Myometrial cell (primary cell): ENCODE results near the gene ZNF213. TPM values are rescaled to one million over a fixed set of nuclear protein-coding genes. Genes with fewer than 3 reads are reported as not detected.

Source experiments
- total RNA-seq: library from RNA; depleted of rRNA; stranded (reverse); fragments of >200 nt; gene quantifications from 2 replicates; pipeline ENCODE4 v1.2.3, GENCODE V29; 2015

The ZNF213 gene
- 2.9 and 3.7 TPM in 2 replicates for total RNA-seq

GRCh38 chr16:3134338-3135125 is at the start of gene ZNF213:
Gene ZNF213 (plus strand): TSS chr16:3135029. CDS start chr16:3137281, 2,252 bp downstream.

DNA sequence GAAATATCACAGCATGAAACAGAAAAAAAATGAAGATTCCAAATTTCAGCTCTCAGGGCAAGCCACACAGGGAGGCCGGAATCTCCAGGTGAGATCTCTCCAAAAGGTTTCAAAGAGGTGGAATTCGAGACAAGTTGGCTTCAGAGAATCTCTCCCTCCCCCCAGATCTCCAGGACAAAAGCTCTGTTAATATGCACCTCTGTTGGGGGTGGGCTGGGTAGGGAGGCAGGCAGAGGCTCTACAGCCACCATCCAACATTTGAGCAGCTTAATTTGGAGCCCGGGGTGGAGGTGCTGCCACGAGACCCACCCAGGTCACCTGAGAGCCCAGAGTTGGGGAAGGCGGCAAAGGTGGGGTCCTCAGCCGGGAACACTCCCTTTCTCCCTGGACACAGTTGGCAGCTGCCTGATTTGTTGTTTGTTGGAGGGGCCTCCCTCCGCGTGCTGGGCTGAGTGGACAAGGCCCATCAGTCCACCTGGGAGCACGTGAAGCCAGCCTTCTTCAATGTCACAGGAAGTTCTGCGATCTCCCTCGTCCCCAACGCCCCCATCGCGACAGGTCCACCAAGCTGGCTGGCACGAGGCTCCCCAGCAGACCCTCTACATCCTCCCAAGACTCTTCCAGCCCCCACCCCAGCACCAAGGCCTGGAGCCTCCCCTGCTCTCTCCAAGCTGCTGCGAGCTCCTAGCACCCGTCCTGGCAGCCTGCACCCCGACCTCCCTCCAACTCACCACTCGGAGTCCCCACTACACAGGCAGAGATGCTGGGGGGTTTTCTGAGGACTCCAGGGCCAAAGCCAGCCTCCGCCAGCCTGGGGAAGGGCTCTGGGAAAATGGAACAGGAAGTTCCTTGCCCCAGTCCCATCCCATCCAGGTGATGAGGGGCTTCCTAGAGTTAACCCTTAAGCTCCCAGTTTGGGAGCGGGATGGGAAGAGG is 36.1 kb upstream of the ZNF213 start, which contains the start of gene ZSCAN10:
Gene ZSCAN10, minus strand, starts transcription at position 836 of the 936 bp plus-strand sequence. CDS start 6,357 bp downstream, outside the sequence.

DNA sequence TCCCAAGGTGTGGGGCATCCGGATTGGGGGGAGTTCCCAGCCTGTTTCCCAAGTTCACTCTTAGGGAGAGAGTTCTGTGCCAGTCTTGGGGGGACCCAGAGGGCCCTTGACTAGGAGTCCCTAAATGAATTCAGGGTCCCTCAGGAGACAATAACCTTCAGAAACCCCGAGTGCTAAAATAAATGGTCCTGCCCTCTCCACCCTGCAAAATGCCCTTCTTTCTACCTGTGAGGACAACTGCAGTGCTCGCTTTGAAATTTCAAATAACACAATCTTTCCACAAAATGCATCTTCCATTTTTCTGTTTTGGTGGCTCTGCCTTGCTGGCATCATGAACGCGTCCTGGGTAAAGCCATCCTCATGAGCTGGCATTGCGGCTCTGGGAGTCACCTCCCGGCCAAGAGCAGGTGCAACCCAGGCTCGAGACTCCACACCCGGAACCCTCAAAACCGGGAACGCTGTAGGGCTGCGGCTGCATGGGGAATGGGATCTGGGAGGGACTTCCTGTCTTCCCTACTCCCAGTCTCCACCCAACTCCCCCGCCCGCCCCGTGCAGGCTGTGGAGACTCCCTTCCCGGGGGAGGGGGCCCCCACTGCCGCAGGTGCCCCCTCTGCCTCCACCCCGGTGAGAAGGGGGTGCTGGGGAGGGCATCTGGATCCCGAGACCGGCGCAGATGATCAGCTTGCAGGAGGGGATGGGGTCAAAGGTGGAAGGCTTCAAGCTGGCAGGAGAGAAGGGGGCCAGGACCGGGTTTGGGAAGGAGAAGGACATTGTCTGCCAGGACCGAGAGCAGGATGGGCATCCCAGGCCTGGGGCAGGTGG is 22.6 kb upstream of the ZNF213 start, which contains the start of gene ZNF205:
Gene ZNF205, plus strand, starts transcription at position 529 of the 823 bp plus-strand sequence. CDS start 845 bp downstream, outside the sequence.

DNA sequence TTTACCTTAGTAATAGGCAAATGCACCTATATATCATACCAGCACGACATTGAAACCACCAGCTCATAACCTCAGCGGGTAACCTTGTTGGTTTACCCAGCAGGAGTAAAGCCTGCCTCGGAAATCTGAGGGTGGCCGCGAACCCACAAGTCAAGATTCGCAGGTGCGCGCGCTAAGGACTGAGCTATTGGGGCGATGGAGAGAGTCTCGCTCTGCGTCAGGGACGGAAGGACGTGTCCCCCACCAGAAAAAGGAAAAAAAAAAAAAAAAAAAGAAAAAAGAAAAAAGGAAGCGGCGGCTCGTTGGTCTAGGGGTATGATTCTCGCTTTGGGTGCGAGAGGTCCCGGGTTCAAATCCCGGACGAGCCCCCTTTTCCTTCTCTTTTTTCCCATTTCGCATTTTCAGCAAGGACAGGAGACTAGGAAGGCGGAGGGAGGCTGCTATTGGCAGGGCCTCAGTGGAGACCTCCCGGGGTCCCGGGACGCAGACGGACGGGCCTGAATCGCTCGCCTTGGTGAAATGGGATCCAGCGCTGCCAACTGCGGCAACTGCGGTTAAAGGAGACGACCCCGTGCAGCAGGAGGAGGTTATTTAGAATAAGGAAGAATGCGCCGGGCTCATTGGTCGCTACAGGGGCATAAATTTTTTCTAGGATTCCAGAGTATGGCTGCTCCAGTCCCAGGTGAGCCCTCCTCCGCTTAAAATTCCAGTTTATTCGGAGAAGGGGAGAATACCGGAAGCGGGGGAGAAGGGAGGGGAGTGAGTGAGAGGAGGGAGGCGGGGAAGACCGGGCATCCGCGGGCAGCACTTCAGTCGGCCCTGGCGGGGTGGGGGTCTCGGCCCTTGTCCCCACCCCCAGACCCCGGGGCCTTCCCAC is 53.2 kb downstream of the ZNF213 start, which contains the start of gene OR1F1:
Gene OR1F1, plus strand, starts transcription at position 407 of the 877 bp plus-strand sequence.

Other genes with a start within 250 kb of the ZNF213 start
- 45.8 and 46.1 TPM in 2 replicates for gene FLYWCH1, start 223.1 kb upstream of the ZNF213 start, total RNA-seq
- under 0.01 TPM in 1 of 2 replicates, not detected in the other for gene KREMEN2, start 170.8 kb upstream of the ZNF213 start, total RNA-seq
- 7.1 and 14.1 TPM in 2 replicates for gene PAQR4, start 165.7 kb upstream of the ZNF213 start, total RNA-seq
- 13.3 and 24.8 TPM in 2 replicates for gene PKMYT1, start 154.6 kb upstream of the ZNF213 start, total RNA-seq
- gene CLDN9, start 122.1 kb upstream of the ZNF213 start, total RNA-seq, result not detected in 2 replicates
- gene CLDN6, start 116.8 kb upstream of the ZNF213 start, total RNA-seq, result not detected in 2 replicates
- 236 and 323 TPM in 2 replicates for gene TNFRSF12A, start 114.7 kb upstream of the ZNF213 start, total RNA-seq
- gene HCFC1R1, start 111.1 kb upstream of the ZNF213 start, total RNA-seq, result 23.1 and 24.1 TPM in 2 replicates
- 25.3 and 28.3 TPM in 2 replicates for gene THOC6, start 111.0 kb upstream of the ZNF213 start, total RNA-seq
- not detected in 2 replicates for gene BICDL2, start 98.1 kb upstream of the ZNF213 start, total RNA-seq
- gene MMP25, start 88.5 kb upstream of the ZNF213 start, total RNA-seq, result not detected in 2 replicates
- gene IL32, start 69.4 kb upstream of the ZNF213 start, total RNA-seq, result 23.6 and 27.3 TPM in 2 replicates
- gene ZSCAN10, start 35.7 kb upstream of the ZNF213 start, total RNA-seq, result not detected in 2 replicates
- gene ZNF205, start 22.4 kb upstream of the ZNF213 start, total RNA-seq, result 11.7 and 17.3 TPM in 2 replicates
- not detected in 2 replicates for gene OR1F1, start 53.2 kb downstream of the ZNF213 start, total RNA-seq
- gene ZNF200, start 100.1 kb downstream of the ZNF213 start, total RNA-seq, result 1.2 and 2.7 TPM in 2 replicates
- 0.53 and 1.2 TPM in 2 replicates for gene MEFV, start 121.6 kb downstream of the ZNF213 start, total RNA-seq
- 27.1 and 32.0 TPM in 2 replicates for gene ZNF263, start 148.5 kb downstream of the ZNF213 start, total RNA-seq
- 1.2 and 2.3 TPM in 2 replicates for gene TIGD7, start 170.4 kb downstream of the ZNF213 start, total RNA-seq
- 3.2 and 12.2 TPM in 2 replicates for gene ZNF75A, start 170.5 kb downstream of the ZNF213 start, total RNA-seq
- gene OR2C1, start 220.9 kb downstream of the ZNF213 start, total RNA-seq, result not detected in 2 replicates